Lung microvascular endothelial cell (primary cell): ENCODE results near the gene KCNQ1. TPM values are rescaled to one million over a fixed set of nuclear protein-coding genes. Genes with fewer than 3 reads are reported as not detected.

Source experiments
- DNase-seq, 2 donors: peaks; one replicate each; pipeline versions ENCODE4 v3.0.0 to v3.0.0-alpha.2; 2010; ENCODE audit warnings: low read depth in 2 of 2
- total RNA-seq: library from RNA; depleted of rRNA; stranded (reverse); fragments of >200 nt; gene quantifications from 2 replicates; pipeline ENCODE4 v1.2.1, GENCODE V29; 2014

The KCNQ1 gene
- total RNA-seq, 1 donor from 2014 or later, result not detected

DNA sequence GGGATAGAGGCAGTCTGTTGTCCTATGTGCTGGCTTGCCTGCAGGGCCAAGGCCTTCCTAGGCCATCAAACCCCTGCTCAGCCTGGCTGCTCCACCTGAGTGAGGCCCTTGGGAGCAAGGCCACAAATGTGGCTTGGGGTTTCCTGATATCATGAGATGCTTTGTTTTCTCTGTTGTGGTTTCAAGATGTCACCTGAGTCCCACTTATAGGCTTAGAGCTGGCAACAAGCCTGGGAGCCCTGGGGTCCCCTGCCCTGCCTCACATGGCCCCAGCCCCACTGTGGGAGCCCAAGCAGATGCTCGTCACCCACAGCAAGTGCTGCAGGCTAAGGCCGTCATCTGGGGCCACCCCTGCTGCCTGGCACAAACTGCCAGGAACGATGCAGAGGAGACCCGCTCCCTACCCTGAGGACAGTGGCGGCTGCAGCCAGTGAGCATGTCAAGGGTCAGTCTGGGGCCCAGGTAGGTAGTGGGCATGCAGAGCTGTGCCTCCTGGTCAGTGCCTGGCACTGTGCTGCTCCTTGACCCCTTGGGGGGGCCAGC lies 330.3 kb downstream of the KCNQ1 start:
- no peak for DNase-seq

DNA sequence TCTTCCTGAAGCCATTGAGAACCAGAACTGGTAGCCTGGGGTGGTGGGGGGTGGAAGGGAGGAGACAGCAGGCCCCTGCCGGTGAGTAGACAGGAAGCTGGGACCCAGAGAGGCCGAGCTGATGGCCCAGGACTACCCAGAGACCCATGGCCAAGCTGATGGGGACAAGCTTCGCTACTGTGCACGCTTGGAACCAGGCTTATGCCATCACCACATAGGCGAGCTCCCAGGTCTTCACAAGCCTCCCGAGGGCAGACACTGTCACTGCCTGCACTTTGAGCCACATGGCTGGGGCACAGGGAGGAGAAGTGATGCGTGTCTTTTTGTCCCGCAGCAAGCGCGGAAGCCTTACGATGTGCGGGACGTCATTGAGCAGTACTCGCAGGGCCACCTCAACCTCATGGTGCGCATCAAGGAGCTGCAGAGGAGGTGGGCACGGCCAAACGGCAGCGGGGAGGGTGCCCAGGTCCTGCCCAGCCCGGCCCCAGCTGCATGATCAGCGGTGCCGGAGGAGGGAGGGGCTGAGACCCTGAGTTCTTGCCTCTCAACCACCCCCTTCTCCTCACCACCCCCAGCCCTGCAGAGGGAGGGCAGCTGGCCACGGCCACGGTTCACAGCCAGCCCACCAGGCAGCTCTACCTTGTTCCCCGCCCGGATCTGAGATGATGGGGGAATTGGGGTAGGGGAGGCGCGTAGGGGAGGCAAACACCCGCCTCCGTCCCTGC lies 331.0 kb downstream of the KCNQ1 start:
- DNase-seq, result no peak

DNA sequence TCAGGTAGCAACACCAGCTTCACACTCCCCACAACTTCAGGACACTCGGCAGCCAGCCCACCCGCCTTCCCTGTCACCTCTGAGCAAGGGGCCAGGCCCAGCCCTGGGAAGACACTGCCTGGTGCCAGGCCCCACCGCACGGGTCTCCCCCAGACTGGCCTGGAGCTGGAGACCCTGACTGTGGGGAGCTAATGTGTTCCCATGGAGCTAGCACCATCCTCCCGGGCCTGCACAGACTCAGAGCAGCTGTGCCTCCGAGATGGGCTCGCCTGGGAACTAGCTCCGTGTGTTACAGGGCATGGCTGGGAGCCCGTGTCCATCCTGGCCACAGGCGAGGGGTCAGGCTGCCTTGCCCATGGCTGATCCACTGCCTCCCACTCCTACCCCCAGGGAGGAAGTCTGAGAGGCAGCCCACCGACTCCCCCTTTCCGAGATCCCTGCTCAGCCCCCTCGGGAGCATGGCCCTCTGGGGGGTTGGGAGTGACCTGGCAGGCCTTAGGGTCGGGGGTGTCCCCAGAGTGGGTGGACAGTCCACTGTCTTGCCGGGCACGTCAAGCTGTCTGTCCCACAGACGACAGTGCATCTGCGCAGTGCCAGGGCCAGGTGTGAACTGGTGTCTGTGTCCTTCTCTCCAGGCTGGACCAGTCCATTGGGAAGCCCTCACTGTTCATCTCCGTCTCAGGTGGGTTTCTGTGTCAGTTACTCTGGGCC lies 331.7 kb downstream of the KCNQ1 start:
- no peak for DNase-seq

DNA sequence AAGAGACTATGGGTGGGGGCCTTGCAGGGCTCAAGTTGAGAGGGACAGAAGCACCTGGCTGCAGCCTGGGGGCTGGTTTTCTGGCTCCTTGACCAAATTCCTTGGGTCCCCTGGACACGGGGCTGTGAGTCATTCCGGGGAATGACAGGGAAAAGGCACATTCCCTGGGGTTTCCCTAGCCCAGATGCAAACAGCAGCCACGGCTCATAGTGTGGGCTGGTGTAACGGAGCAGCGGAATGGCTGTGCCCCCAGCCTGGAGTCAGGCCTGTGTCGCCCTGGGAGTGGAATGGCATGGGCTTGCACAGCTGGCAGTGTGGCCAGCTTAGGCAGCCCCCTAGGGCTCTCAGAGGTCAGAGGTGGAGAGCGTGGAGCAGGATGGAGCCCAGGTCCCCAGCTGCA lies 332.6 kb downstream of the KCNQ1 start:
- no peak for DNase-seq

DNA sequence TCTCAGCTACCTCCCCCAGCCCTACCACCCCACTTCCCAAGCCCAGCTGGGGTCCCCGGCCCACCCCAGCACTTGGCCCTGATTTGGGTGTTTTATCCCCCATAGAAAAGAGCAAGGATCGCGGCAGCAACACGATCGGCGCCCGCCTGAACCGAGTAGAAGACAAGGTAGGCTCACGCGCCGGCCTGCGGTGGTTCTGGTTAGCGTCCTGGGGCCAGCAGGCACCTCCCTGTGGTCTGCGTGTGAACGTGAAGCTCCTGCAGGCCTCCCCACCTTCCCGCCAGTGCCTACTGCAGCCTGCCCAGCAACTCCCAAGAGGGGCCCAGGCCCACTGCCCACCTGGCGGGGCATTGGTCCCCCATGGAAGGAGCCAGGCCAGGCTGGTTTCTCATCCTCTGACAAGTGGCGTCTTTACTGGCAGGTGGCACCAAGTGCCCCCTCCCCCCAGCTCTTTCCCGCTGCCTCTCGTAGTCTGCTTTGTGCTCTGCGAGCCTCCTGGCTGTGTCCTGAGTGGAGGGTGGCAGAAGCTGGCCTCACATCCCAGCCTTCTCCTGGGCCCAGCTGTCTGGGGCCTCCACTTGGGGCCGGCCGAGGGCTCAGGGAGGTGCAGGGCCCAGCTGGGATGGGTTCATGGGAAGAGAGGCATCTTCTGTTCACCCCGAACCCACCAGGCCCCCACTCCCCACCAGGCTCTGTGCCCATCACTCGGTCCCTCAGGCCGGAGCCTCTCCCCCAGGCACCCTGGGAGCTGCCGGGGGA lies 333.2 kb downstream of the KCNQ1 start:
- DNase-seq, result no peak

DNA sequence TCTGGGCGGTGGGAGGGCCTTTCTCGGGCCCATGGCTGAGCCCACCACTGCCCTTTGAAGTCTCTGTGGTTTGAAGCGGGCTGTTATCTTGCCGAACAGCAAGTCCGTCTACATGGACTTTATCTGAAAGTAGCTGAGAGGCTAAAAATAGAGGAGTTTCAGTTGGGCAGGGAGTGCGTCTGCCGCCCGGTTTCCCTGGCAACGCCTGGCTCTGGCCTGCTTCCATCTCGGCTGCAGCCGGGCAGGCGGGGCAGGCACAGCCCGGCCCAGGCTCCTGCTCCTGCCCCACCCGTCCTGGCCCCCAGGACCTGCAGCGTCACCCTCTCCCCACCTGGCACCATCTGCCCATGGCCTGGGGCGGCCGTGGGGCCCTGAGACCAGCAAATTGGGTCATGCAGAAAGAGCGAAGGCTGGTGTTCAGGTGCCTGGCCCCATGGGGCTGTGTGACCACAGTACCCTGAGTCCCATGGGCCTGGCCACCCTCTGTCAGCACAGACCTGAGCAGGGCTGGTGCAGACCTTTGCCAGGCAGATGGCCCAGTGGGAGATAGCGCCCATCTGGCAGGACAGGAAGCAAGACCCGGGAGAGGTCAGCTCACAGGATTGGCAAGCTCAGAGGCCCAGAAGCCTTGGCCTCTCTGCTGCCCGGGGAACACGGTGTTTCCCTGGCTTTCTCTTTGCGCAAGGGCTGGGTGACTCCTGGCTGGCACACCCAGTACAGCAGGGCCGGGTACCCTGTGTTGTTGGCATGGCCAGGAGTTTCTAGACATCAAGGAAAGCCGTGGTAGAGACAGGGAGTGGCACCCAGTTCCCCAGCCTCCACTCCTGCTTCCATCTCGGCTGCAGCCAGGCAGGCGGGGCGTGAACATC lies 334.1 kb downstream of the KCNQ1 start:
- DNase-seq, result peak; percentile 22 to 71

DNA sequence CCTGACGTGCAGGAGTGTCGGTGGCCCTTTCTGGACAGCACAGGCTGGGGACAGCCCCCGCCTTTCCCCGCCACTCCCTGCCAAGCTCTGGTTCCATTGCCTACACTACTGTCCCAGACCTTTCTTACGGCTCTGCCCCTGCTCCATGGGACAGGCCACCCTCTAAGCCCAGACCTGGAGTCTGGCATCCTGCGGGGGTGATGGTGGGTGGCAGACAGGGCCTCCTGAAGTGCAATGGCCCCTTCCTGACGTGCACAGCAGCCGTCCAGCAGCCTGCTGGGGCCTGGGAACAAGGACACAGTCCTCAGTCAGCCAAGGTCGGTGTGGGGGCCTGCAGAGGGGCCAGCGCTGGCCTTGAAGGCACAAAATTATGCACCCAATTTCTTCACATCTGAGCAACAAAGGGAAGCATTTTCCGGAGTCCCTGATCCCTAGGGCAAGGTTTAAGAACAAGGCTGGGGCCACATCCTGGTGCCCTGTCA lies 334.7 kb downstream of the KCNQ1 start:
- no peak for DNase-seq

DNA sequence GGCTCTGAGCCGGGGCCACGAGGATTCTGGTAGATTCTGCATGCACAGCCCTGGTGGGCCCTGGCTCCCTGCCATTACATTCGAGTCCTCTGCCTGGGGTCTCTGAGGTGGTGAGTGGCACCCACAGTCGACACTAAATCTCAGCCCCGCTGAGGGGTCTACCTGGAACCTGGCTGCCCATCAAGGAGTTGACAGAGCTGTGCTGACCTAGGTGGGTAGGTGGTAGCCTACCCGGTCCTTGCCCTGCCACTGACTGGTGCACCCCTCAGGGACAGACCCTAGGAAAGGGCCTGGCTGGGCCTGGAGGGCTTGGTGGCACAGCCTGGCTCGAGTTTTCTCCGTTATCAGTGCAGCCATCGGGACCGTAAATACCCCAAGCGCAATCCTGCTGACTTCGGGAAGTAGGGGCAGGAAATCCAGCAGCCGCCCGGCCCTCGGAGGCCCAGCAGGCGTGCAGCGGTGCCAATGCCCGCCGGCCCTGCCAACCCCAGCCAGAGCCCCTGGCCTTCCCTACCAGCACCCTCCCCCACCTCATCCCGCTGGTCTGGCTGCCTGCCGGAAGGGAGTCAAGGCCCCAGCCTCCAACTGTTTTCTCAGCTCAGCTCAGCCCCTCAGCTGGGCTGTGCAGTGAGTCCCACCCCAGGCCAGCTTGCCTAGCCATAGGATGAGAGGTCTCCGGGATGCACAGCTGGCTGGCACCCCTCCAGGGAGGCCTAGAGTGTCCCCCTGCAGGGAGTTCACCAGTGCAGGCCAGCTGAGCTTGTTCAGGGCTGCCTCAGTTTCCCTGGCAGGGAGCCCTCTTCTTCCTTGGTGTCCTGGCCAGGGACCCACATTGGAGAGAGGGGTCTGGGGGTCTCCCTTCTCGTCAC lies 335.4 kb downstream of the KCNQ1 start:
- DNase-seq, result peak in 1 of 2 donors; percentile 27

DNA sequence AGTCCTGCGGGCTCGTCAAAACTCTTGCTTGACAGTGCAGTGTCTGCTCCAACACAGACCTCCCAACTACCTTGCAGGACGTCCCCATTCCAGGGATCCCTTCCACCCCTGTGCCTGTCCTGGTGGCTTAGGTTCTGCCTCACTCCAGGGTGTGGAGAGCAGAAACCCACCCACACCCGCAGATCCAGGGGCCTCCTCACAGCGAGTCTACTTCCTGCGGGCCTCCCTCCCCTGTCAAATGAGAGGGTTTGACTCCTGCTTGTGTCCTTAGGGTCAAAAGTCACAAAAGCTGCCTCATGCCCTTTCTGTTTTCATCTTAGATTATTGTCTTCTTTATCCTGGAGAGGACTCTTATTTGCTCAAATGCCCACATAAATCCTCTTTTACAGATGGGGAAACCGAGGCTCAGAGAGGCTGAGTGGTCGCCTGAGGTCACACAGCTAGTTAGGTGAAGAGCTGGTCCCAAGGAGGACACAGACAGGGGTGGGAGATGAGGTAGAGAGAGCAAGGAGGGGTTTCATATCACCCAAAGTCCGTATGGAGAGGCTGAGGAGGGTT lies 336.1 kb downstream of the KCNQ1 start:
- DNase-seq, result no peak

DNA sequence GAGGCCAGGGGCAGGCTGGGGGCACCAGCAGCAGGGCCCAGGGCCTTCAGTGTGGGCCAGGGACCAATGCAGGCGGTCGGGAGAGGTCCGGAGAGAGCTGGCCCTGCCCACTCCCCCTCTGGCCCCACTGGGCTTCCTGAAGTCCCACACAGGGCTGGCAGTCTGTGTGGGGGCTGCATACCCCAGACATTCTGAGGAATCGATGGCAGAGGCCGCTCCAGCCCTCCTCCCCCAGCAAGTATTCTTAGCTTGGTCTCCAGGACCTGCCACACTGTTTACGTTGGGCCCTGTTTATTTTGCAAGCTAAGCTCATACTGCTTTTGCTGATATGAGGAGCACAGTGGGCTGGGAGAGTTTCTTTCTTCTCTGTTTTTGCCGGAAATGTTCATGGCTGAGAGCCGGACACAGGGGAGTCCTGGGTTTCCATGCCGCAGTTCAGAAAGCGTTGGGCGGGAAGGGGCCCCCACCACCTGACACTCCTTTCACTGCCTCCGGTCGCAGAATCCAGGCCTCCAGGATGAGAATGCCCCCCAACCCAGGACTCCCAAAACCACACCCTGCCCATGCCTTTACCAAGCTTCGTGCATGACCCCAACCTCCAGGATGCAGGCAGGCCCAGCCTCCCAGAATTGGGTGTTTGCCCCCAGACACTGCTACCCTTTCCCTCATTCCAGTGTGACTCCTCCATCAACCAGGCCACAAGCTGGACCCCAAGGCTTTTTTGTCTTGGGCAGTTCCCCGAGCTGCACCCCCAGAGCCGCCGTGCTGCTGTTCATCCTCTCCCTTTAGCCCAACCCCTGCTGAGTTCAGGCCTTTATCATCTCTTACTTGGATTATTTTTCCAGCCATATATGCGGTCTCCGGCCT lies 336.8 kb downstream of the KCNQ1 start:
- no peak for DNase-seq

DNA sequence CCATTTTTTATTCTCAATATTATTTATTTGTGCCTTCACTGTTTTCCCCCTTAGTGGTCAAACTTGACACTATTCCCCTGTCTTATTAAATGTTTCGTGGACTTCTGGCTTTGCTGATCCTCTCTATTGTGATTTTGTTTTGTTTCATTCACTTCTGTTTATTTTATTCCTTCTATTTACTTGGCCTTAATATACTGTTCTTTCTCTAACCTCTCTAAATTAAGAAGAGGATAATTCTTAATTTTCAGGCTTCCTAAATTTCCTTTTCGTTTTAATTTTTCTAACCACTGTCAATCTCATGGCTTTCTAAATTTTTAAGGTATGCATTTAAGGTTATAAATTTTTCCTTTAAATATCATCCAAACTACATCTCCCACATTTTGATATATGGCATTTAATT lies 338.0 kb downstream of the KCNQ1 start:
- no peak for DNase-seq

DNA sequence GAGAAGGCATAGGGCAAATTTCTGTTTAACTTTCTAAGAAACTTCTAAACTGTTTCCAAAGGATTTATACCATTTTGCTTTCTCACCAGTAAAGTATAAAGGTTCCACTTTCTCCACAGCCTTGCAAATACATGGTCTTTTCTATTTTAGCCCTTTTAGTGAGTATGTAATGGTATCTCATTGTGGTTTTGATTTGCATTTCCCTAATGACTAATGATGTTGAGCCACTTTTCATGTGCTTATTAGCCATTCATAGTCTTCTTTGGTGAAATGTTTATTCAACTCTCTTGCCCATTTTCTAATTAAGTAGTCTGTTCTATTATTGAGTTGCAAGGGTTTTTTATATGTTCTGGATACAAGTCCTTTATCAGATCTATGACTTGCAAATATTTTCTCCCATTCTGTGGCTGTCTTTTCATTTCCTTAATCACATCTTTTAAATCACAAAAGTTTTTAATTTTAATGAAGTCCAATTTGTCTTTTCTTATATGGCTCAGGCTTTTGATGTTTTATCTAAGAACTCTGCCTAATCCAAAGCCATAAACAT lies 338.8 kb downstream of the KCNQ1 start:
- DNase-seq, result no peak

DNA sequence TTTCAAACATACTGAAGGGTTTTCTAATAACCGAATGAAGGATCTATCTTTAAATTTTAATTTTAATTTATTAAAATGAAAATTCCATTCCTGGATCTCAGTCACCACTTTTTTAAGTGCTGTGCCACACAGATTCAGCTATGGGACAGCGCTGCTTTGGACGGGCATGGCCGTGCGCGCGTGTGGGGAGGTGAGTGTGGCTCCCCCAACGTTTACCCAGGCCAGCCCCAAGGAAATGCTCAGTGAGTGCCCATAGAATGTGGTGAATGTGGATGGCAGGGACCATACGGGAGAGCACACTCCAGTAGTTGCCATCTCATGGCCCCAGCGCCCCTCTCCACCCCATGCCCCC lies 343.0 kb downstream of the KCNQ1 start:
- DNase-seq, result no peak

DNA sequence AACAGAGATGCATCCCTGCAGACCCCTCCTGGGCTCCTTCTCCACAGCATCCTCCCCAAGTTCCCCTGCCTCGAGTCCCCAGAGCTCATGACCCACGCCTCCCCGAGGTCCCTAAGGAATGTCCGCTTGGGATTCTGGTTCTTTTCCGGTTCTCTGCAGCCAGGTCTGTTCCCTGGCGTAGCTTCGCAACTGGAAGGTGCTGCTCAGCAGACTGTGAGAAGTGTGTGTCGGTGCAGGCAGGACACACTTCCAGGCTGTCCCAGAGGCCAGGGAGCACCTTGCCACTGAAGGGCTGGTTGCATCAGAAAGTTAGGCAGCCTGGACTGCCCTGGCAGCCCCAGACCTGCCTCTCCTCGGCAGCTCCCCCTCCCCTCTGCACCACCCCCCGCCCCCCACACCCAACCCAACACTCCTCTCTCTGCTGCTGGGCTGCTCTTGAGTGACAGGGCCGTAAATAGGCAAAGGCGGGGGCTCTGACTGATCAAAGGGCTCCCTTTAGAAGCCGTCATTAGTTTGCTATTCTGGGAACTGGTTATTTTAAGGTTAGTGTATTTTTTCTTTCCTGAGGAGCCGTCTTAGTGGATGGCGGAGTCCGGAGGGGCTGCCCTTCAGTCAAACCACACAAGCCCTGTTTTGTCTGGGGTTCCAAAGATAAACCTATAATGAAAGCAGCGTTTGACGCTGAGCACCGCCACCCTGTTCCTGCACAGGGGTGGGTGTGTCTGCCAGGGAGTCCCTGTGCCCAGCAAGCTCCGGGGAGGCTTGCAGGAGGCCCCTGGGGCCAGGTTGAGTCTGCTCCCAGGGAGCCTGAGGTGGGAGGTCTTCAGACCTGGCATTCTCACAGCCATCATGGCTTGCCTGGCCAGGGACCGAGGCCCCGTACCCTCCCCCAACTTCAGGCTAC lies 343.6 kb downstream of the KCNQ1 start:
- no peak for DNase-seq

DNA sequence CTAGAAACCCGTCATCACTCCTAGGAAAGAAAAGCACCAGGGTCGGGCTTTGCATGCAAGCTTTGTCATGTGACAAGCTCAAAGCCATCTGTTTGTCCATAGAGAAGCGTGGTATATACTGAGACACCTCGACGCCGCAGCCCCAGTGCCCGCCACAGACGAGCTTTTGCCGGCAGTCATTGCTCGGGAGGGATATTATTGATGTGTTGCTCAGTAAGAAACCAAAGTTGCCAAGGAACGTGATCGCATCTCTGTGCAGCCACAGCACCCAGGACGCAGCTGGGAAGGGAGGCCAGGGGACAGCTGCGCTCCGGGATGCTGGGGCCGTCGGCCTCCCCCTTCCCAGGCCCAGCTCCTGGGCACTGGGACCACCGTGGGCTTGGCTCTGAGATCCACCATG lies 344.5 kb downstream of the KCNQ1 start:
- no peak for DNase-seq

DNA sequence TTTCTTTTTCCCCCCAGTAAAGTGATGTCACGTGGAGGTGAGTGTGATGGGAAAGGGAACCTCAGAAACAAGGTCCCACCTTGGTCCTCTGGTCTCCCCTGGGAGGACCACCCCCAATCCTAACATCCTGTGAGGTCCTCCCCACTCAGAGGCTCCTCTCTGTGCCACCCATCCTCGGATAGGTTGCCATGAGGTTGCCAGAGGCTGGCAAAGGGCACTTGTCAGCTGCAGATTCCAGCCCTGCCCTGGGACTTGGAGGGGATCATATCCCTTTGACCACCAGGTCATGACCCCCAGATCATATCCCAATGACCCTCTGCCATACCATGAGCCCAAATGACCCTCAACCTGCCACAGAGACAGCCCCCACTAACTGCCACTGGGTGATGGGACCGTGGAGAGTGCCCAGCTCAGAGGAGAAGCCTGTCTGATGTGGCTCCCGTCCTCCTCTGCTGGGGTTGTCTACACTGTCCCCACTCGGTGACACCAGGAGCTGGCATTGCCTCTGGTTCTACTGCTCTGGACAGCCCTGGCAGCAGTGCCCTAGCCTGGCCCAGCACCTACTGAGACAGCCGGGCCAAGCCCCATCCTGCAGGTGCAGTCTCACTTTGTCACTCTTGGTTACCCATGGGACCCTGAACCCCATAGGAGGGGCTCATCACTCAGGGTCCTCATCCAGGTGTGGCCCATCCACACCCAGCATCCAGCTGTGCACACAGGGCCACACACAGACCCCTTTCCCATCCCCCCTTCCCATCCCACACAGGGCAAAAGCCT lies 345.2 kb downstream of the KCNQ1 start:
- DNase-seq, result no peak

DNA sequence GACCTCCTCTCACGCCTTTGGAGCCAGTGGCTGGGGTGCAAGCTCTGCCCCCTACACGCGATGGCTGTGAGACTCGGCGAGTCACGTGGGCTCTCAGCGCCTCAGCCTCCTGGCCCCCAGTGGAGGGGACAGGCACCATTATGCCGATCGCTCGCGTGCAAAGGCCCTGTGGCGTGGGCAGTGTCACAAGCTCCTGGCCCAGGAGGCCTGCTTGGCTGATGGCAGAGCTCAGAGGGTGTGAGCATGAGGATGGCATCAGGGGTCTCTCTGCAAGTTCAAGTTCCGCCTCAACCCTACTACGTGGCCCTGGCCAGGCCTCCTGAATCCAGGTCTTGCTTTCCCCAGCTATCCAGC lies 345.7 kb downstream of the KCNQ1 start:
- DNase-seq, result no peak
